Hepatocyte (in vitro differentiated cells): ENCODE results near the gene DUOXA1.

ENCODE experiments used
- CTCF ChIP-seq: fragments of 200-600 bp; sonication (generic); IDR thresholded peaks from 2 replicates; pipeline ENCODE4 v1.5.1; 2016; ENCODE audit warnings: antibody characterized with exemption, mild to moderate bottlenecking; ENCODE audit not compliant: poor library complexity
- EZH2phosphoT487 ChIP-seq: fragments of 200-600 bp; sonication (generic); IDR thresholded peaks from one replicate; pipeline ENCODE4 v1.6.1; 2018; ENCODE audit warnings: antibody characterized with exemption, mild to moderate bottlenecking, low read depth, moderate library complexity; ENCODE audit not compliant: unreplicated experiment, severe bottlenecking

DNA sequence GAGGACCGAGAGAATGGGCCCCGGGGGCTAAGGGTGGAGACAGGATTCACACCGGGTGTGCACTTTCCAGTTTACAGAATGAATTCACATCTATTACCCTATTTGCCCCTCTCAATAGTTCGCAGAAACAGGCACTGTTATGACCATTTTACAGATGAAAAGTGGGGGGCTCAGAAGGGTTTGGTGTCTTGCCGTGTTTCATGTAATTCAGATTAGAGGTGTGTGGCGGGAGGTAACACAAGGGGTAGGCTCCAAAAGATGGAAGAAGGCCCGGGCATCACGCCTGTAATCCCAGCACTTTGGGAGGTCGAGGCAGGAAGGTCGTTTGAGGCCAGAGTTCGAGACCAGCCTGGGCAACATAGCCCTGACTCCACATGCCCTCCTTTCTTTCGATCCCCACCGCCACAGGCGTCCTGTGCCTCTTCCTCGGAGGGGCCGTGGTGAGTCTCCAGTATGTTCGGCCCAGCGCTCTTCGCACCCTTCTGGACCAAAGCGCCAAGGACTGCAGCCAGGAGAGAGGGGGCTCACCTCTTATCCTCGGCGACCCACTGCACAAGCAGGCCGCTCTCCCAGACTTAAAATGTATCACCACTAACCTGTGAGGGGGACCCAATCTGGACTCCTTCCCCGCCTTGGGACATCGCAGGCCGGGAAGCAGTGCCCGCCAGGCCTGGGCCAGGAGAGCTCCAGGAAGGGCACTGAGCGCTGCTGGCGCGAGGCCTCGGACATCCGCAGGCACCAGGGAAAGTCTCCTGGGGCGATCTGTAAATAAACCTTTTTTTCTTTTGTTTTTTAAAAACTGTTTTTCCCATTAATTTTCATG is 12.2 kb downstream of the DUOXA1 start:
- TF ChIP-seq CTCF (no peak), EZH2phosphoT487 (no peak)
